ENCODE data around the gene OR13J1.

OR13J1 gene

GRCh38 chr9:35863583-35863982, 6.6 kb downstream of the OR13J1 start:
- DNase-seq (ENCODE audit: low read depth), result no peak
- no peak overlapping the region for H3K4me3 ChIP-seq (replicated peaks; ENCODE audit: low read depth, low read length)
- TF ChIP-seq, protein P1, sequence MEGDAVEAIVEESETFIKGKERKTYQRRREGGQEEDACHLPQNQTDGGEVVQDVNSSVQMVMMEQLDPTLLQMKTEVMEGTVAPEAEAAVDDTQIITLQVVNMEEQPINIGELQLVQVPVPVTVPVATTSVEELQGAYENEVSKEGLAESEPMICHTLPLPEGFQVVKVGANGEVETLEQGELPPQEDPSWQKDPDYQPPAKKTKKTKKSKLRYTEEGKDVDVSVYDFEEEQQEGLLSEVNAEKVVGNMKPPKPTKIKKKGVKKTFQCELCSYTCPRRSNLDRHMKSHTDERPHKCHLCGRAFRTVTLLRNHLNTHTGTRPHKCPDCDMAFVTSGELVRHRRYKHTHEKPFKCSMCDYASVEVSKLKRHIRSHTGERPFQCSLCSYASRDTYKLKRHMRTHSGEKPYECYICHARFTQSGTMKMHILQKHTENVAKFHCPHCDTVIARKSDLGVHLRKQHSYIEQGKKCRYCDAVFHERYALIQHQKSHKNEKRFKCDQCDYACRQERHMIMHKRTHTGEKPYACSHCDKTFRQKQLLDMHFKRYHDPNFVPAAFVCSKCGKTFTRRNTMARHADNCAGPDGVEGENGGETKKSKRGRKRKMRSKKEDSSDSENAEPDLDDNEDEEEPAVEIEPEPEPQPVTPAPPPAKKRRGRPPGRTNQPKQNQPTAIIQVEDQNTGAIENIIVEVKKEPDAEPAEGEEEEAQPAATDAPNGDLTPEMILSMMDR (IDR thresholded peaks at IDR 0.05; ENCODE audit: low read length, missing control alignments), result no peak

DNA sequence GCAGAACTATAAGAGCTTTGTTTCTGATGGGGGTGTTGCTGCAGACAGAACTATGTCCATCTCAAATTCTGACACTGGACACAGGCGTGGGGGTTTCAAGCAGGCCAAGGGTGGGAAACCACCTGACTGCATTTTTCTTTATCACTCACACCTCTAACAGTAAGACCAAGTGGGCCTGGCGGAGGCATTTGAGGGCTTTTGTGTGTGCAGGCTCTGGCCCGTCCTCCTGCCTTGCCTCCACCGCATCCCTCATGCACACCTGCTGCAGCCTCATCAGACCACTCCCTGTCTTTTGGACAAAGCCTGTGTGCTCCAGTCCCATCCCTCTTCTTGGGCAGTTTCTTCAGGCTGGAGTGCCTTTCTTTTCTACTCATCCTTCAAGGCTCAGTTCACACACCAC, 7.9 kb downstream of the OR13J1 start:
- no peak for DNase-seq (ENCODE audit: low read depth)
- TF ChIP-seq, protein P1 (IDR thresholded peaks at IDR 0.05; ENCODE audit: low read length, missing control alignments), result no peak
- no peak overlapping the region for H3K4me3 ChIP-seq (replicated peaks; ENCODE audit: low read depth, low read length)

DNA sequence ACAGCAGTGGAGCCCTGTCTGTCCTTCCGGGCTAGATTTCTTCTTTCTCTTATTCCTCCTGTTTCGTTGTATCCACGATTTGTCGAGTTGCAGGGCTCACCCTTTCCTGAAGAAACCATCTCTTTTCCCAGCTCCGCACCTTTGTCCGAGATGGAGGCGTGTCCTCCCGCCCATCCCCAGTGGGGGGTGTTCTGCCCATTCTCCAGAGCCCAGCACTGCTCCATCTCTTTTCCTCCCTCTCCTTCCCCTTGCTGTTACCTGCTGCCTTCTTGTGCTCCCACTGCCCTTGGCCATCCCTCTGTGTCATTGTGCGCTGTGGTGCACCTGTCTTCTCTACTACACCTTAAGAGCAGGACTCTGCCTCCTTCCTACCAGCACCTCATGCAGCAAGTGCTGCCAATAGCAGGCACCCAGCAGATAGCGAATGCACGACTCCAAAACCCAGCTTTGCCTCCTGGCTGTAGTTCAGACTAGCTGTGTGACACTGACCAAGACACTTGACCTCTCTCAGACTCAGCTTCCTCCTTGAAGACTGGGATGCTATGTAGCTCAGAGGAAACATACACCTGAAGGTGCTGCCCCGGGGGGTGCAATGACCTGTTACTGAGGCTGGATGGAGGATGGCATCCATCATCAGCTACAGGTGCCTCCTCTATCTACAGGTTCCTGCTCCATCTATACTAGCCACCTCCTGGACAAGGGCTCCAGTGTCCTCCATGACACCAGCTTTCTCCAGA, 8.9 kb downstream of the OR13J1 start:
- no peak overlapping the region for H3K4me3 ChIP-seq (replicated peaks; ENCODE audit: low read depth, low read length)
- TF ChIP-seq, protein P1 (IDR thresholded peaks at IDR 0.05; ENCODE audit: low read length, missing control alignments), result no peak
- no peak for DNase-seq (ENCODE audit: low read depth)

GRCh38 chr9:35859990-35860339, 10.2 kb downstream of the OR13J1 start:
- TF ChIP-seq, protein P1 (IDR thresholded peaks at IDR 0.05; ENCODE audit: low read length, missing control alignments), result no peak
- DNase-seq (ENCODE audit: low read depth), result no peak
- no peak overlapping the region for H3K4me3 ChIP-seq (replicated peaks; ENCODE audit: low read depth, low read length)

DNA sequence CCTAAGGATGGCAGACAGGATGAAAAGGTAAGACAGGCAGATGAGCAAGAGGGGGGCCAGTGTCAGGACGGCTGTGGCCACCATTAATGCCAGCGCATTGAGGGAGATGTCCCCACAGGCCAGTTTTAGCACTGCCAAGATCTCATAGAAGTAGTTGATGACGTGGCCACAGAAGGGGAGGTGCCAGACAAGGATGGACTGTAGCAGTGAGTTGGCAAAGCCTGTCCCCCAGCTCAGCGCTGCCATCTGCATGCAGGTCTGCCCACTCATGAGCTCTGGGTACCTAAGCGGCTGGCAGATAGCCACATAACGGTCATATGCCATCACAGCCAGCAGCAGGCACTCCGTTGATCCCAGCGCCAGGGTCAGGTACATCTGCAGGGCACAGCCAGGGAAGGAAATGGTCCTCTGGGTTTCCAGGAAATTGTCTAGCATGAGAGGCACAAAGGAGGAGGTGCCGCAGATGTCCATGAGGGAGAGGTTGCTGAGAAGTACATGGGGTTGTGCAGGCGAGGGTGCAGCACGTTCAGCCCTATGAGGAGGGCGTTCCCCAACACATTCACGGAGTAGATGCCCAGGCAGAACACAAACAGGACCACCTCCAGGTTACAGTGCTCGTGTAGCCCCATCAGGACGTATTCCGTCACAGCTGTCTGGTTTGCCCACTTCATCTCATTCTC, 10.8 kb downstream of the OR13J1 start:
- H3K4me3 ChIP-seq (replicated peaks; ENCODE audit: low read depth, low read length), result no peak overlapping the region
- TF ChIP-seq, protein P1 (IDR thresholded peaks at IDR 0.05; ENCODE audit: low read length, missing control alignments), result no peak
- peak; percentile 12 for DNase-seq (ENCODE audit: low read depth)

GRCh38 chr9:35858458-35858857, 11.7 kb downstream of the OR13J1 start:
- no peak overlapping the region for H3K4me3 ChIP-seq (replicated peaks; ENCODE audit: low read depth, low read length)
- TF ChIP-seq, protein P1 (IDR thresholded peaks at IDR 0.05; ENCODE audit: low read length, missing control alignments), result no peak
- no peak for DNase-seq (ENCODE audit: low read depth)
